Activated gamma-delta T cell treated with anti-CD3 and anti-CD28 coated beads, Interleukin-2, amount 50 U/mL, for 16 hours (primary cell): Measurements from ENCODE around the gene SNURF.
"Not testable (repeated sequence)": the region's sequence is repeated elsewhere in the genome, so short reads cannot be mapped to it uniquely, and the experiment has no call there.

Experiments used
- DNase-seq: peaks from one replicate; pipeline ENCODE4 v3.0.0-alpha.2; 2020; ENCODE audit warnings: low read depth

The SNURF gene, protein sequence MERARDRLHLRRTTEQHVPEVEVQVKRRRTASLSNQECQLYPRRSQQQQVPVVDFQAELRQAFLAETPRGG

DNA sequence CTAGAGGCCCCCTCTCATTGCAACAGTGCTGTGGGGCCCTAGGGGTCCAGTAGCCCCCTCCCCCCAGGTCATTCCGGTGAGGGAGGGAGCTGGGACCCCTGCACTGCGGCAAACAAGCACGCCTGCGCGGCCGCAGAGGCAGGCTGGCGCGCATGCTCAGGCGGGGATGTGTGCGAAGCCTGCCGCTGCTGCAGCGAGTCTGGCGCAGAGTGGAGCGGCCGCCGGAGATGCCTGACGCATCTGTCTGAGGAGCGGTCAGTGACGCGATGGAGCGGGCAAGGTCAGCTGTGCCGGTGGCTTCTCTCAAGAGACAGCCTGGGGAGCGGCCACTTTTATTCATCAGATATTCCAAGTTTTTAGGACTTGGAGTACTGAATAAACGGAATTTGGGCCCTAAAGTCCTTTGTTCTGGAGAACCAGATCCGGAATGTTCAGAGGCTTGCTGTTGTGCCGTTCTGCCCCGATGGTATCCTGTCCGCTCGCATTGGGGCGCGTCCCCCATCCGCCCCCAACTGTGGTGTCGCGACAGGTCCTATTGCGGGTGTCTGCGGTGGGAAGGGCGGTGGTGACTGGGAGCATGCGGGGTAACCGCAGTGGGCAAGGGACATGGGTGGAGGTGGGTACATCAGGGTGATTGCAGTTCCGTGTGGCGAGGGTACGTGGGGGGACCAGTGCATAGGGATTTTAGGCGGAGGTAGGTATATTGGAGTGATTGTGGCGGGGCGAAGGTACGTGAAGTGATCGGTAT is at the start of gene SNURF, which contains the start of gene SNRPN:
Gene SNURF, plus strand, starts transcription at position 205 of the 748 bp plus-strand sequence. Its CDS starts 62 bp downstream, at position 267.
Gene SNRPN, plus strand, starts transcription at position 205 of the 748 bp plus-strand sequence. CDS start 19,467 bp downstream, outside the sequence.
- peak; percentile 31 for DNase-seq

DNA sequence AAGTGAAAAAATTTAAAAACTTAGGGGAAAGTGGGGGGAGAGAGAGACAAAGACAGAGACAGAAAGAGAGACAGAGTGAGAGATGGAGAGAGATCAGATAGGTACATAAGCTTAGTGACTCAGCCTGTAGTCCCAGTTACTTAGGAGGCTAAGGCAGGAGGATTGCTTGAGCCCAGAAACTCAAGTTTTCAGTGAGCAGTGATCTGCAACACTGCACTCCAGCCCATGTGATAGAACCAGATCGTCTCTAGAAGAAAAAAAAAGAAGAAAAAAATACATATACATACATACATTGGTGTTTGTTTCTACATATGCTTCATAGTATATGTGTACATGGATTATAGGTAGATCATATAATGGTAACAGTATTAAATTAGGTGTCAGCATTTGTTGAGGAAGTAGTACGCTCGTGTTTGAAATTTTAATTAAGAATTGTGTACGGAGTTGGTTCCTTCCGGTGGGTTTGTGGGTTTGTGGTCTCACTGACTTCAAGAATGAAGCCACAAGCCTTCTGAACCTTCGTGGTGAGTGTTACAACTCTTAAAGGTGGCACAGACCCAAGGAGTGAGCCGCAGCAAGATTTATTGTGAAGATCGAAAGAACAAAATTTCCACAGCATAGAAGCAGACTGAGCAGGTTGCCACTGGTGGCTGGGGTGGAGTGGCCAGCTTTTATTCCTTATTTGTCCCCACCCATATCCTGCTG is 38.3 kb upstream of the SNURF start:
- no peak for DNase-seq

DNA sequence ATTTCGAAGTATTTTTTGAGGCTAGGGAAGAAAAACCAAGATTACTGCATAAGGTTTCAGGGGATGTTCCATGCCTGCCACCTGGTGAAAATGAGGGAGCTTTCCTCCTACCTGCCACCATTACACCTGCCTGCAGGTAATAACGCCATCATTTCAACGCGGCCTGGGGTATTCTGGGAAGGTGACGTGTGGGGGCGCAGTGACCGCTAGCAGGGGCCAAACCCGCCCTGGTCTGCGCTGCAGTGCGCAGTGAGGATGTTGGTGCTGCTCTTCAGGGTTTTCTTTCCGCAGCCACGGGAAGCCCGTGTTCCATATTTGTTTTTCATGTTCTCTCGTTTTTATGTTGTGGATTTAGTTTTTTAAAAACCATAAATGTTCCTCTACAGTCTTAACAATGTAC is 37.4 kb upstream of the SNURF start:
- no peak for DNase-seq

DNA sequence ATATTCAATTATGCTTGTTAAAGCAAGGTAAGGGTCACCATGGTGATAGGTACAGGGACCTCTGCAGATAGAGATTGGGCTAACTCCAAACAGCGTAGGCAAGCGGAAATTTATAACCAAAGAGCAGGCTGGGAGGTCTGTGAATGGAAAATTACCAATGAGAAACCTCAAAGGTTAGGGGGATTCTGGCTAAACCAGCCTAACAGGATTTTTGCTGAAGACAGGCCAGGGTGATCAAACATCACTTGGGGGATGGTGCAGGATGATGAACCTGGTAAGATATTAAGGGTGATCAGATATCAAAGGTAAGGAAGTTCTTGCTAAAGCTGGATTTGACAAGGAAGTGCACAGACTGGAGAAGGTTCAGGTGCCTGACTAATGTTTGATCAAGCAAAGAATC is 35.3 kb upstream of the SNURF start:
- DNase-seq, result no peak

- DNase-seq, result not testable (repeated sequence)
Measured at GRCh38 chr15:24922781-24923180, 32.0 kb upstream of the SNURF start.

- no peak for DNase-seq
Measured at GRCh38 chr15:24924153-24924552, 30.6 kb upstream of the SNURF start.

- DNase-seq, result no peak
Measured at GRCh38 chr15:24924621-24925020, 30.2 kb upstream of the SNURF start.

GRCh38 chr15:24931874-24932732 is 22.7 kb upstream of the SNURF start:
- DNase-seq, result not testable (repeated sequence)

DNA sequence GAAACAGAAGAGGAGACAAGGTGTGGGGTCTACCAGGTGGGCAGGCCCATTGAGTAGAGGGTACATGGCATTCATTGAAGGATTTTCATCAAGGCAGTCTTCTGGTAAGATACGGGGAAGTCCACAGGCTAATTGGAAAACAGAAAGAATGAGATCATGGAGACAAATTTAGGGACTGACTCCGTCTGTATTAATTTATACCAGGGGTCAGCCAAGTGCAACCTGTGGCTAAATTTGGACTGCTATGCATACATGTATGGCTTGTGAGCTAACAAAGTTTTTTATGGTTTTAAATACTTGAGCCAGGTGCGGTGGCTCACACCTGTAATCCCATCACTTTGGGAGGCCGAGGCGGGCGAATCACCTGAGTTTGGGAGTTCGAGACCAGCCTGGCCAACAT is 21.1 kb upstream of the SNURF start:
- no peak for DNase-seq

GRCh38 chr15:24938224-24938623 is 16.6 kb upstream of the SNURF start:
- not testable (repeated sequence) for DNase-seq

DNA sequence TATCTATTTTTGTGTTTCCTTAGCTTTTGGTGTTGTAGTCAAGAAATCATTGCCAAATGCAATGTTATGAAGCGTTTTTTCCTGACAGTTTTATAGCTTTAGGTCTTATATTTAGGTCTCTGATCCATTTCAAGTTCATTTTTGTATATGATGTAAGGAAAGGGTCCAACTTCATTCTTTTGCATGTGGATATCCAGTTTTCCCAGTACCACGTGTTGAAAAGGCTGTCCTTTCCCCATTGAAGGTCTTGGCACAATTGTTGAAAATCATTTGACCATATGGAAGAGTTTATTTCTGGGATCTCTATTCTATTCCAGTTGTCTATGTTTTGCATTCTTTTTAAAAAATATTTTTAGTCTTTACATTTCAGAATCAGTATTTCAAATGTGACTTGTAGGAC is 14.6 kb upstream of the SNURF start:
- no peak for DNase-seq

- DNase-seq, result no peak
Measured at GRCh38 chr15:24943361-24943760, 11.4 kb upstream of the SNURF start.

DNA sequence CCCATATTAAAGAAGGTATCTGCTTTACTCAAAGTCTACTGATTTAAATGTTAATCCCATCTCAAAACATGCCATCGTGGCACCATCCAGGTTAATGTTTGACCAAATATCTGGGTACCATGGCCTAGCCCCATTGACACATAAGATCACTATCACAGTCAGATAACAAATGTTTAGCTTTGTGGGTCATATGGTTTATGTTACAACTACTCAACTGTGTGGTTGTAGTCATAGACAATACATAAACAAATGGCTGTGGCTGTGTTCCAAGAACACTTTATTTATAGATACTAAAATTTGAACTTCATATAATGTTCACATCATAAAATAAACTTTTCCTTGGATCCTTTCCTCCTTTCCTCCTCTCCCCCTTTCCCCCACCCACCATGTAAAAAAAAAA is 9.8 kb upstream of the SNURF start:
- DNase-seq, result no peak

- no peak for DNase-seq
Measured at GRCh38 chr15:24945711-24946110, 9.1 kb upstream of the SNURF start.

GRCh38 chr15:24948495-24948894 is 6.3 kb upstream of the SNURF start:
- DNase-seq, result no peak

GRCh38 chr15:24955531-24955921 is 739 bp downstream of the SNURF start:
- peak; percentile 2 for DNase-seq

- DNase-seq, result peak; percentile 29
Measured at GRCh38 chr15:24956111-24956838, 1.5 kb downstream of the SNURF start.

- no peak for DNase-seq
Measured at GRCh38 chr15:24957691-24958090, 2.9 kb downstream of the SNURF start.

GRCh38 chr15:24961967-24962366 is 7.2 kb downstream of the SNURF start:
- DNase-seq, result no peak

DNA sequence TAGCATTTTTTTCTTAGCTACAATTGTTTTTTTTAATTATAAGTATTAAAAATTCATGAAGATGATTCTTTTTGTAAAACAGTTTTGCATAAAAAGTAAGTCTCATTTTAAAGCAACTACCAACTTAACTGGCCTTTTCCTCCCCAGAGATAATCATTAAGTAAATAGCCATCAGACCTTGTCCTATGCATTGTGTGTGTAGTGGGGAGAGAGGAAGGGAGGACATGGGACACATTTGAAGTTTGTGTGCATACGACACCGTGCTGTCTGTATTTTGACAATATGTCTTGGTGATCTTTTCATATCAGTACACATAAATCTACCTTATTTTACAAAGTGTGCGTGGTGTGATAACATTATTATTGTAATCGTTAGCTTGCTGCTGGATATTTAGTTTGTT is 8.1 kb downstream of the SNURF start:
- DNase-seq, result no peak

GRCh38 chr15:24966364-24967103 is 11.7 kb downstream of the SNURF start:
- DNase-seq, result no peak
